CD4-positive, alpha-beta T cell treated with Interleukin-15 for 4 hours (primary cell): ENCODE results near the gene ABCF1.
"Not testable (repeated sequence)": the region's sequence is repeated elsewhere in the genome, so short reads cannot be mapped to it uniquely, and the experiment has no call there.

Experiments
- DNase-seq: peaks from one replicate; pipeline ENCODE4 v3.0.0-alpha.2; 2020; ENCODE audit warnings: low spot score

The ABCF1 gene

DNA sequence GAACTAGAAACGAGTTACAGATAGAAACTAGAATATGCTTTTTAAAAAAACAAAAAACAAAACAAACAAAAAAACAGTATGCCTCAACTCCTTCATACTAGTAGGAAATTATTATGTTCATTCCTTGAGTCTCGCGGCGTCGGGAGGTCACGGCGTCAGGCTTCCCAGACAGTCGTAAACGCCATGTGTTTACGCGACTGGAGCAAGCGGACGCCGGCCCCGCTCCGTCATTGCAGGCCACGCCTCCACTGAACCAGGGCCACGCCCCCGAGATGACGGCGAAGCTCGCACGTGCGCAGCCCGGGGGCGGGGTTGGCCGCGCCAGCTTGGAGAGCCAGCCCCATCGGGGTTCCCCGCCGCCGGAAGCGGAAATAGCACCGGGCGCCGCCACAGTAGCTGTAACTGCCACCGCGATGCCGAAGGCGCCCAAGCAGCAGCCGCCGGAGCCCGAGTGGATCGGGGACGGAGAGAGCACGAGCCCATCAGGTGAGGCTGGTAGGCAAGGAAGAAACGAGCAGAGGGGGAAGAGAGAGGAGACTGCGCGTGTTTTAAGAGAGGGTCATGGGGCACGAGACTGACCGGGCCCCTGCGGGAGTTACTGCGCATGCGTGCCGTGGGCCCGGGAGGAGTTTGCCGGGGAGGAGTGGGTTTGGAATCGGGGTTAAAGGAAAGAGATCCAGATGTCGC lies at the start of gene ABCF1:
Gene ABCF1 (plus strand): TSS at position 368 of the 687 bp plus-strand sequence. CDS start 46 bp downstream, at position 414.
- DNase-seq: peak; percentile 98

DNA sequence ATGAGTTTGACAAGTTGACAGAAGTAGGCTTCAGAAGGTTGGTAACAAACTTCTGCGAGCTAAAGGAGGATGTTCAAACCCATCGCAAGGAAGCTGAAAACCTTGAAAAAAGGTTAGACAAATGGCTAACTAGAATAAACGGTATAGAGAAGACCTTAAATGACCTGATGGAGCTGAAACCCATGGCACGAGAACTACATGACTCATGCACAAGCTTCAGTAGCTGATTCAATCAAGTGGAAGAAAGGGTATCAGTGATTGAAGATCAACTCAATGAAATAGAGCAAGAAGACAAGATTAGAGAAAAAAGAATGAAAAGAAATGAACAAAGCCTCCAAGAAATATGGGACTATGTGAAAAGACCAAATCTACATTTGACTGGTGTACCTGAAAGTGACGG lies 49.3 kb upstream of the ABCF1 start:
- DNase-seq: not testable (repeated sequence)

DNA sequence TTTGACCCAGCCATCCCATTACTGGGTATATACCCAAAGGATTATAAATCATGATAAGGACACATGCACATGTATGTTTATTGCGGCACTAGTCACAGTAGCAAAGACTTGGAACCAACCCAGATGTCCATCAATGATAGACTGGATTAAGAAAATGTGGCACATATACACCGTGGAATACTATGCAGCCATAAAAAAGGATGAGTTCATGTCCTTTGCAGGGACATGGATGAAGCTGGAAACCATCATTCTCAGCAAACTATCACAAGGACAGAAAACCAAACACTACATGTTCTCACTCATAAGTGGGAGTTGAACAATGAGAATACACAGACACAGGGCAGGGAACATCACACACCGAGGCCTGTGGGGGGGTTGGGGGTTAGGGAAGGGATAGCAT lies 44.8 kb upstream of the ABCF1 start:
- not testable (repeated sequence) for DNase-seq

DNA sequence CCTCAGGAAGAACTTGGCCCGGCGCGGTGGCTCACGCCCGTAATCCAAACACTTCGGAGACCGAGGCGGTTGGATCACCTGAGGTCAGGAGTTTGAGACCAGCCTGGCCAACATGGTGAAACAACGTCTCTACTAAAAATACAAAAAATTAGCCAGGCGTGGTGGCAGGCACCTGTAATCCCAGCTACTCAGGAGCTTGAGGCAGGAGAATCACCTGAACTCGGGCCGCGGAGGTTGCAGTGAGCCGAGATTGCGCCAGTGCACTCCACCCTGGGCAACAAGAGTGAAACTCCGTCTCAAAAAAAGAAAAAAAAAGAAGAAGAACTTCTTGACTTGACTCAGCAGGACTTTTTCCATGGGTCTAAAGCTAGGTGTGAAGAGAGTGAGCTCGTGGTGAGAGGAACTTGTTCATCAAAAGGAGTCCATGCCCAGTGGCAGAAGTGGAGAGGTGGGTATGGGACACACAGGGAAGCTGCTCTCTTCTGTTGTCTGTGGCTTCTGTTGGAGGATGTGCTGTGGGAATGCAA lies 41.8 kb upstream of the ABCF1 start:
- not testable (repeated sequence) for DNase-seq

DNA sequence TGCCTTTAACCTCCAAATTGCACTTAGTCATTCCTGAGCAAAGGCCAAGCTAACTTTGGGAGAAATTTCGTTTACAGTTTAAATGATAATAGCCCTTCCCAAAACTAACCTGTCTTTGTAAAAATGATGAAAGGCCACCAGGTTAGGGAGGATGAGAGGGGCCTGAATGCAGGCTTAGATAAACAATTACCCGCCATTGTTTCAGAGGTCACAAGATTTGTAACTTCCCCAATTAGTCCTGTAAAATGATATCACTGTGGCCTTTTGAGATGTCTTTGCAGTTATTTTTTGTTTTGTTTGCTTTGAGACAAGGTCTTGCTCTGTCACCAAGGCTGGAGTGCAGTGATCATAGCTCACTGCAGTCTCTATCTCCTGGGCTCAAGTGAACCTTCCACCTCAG lies 41.2 kb upstream of the ABCF1 start:
- no peak for DNase-seq

DNA sequence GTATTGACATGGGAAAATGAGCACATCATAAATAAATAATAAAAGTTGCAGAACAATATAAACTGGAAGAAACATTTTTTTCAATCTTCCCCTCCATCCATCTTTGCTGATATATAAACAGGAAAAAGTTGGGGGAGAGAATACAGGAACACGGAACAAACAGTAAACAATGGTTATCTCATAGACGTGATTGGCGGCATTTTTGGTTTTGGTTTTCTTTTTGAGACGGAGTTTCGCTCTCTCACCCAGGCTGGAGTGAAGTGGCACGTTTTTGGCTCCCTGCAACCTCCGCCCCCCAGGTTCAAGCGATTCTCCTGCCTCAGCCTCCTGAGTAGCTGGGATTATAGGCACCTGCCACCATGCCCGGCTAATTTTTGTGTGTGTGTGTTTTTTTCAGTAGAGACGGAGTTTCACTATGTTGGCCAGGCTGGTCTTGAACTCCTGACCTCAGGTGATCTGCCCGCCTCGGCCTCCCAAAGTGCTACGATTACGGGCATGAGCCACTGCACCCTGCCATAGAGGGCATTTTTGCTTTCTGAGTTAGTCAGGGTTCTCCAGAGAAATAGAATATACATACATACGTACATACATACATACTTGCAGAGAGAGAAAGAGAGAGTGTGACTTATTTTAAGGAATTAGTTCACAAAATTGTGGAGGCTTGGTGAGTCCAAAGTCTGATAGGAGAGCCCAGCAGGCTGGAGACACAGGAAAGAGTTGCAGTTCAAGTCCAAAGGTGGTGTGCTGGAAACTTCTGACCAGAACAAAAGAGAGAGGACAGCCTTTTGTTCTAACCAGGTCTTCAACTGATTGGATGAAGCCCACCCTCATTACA lies 37.6 kb upstream of the ABCF1 start:
- peak; percentile 31 for DNase-seq

DNA sequence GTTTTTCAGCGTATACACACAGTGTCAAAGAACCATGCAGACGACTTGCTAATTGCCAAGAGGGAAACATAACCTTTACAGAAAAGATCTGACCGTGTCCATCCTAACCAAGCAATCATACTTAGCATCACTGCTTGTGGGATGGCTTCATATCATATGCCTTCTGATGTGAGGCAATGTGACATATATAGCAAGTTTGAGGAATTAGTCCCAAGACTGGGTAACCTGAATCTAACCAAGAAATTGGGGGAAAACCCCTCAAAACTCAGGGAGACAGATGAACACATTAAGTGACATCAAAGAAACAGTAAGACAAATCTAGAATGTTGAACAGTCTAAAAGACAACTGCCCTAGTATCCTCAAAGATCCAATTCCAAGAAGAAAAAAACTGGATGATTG lies 33.3 kb upstream of the ABCF1 start:
- DNase-seq: no peak

DNA sequence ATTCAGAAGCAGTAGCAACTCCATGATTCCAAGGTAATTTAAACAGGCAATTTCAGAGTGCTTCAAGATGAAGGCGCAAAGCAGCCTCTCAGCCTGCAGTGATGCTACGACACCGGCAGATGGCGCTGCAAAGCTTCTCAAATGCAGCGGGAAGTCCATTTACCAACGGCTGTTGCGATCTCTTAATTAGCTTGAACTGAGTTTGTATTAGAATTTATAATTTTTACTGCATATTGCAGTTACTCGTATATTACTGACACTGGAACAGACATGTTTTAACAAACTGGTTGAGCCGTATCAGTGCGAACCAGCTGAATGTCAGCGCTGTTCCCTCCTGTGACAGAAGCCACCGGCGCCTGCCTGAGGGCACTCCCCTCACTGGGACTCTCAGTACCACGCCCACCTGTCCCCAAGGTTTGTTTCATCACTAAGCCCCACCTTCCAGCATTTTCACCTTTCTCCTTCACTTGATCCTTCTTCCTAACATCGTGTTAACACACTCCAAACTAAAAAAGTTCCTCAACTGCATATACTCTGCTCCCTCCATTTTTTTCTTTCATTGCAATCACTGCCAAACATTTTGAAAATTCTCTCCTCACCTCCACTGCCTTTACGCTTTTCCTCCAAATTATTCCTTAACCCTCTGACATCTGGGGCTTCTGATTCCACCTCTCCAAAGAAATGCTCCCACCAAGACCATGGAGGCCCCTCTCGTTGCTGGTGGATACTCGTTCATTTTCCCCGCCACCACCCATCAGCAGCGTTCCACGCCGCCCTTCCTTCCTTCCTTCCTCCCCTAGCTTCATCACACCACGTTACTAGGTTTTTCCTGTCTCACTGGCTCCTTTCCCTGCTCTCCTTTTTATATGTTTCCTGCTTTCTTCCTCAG lies 29.5 kb upstream of the ABCF1 start:
- peak; percentile 86 for DNase-seq

DNA sequence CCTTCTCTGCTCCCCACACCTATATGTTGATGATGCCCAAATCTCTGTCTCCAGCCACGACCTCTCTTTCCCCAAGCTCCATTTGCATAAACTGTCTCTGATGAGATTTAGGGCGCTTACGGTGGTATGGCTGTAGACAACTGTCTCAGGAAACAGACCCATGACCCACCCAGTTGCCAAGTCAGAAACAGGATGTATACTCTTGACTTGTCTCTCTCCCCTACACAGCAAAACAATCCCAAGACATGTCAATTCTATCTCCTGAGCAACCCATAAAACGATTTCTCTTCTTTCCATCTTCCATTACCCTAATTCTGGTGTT lies 28.9 kb upstream of the ABCF1 start:
- peak; percentile 55 for DNase-seq

DNA sequence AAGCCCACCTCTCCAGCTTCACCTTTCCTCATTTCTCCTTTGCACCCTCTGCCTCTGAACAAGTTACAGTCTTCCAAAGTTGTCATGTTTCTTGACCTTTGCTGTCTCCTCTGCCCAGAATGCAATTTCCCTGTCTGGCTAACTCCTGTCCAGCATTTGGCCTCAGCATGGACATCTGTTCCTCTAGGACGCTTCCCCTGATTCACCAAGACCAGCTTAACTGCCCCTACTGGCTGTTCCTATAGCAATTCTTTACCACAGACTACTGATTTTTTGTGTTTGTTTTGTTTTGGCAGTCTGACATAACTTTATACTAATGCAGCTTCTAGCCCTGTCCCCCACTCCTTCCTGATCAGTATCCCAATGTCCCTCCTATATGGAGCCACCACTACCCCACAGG lies 28.3 kb upstream of the ABCF1 start:
- no peak for DNase-seq

DNA sequence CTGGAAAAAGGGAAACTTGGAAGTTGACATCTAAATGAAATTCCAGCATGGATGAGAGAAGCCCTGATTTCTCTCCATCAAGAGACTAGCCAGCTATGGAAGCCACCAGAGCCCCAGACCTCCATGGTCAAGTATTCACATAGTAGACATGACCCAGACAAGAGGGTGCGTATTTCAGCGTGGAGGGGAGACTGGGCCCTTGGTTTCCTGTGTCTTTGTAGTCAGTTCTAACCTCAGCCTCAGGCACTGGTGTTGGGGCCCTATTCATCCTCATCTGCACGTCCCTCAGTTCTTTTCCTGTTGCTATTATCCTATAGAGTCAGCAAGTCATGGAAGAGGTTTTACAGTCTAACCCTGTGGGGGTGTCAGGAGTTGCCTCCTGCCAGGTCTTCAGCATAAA lies 27.4 kb upstream of the ABCF1 start:
- DNase-seq: peak; percentile 27

DNA sequence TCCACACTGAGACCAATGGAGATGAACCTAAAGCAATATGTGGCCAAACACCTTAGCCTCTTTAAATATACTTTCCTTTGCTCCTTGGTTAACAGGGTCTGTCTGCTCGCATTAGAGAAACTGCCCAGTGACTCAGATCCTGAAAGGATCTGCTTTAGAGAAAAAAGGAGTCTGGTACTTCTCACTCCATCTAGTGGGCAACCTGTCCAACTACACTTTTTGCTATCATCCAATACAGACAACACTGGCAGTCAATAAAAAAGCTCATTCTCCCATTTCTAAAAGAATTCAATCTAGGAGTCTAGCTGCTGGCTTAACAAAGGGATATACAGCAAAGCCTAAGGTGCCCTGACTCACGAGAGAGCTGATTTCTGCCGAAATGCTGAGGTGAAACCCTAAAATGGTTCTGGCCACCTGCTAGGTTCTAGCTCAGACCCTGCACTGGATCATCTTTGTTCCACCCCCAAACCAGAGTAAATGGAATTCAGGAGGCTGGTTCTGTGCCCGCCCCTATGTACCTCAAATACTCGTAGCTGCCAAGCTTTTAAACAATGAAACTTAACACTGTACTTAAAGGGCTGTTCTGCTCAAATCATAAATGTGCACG lies 26.5 kb upstream of the ABCF1 start:
- peak; percentile 70 for DNase-seq

DNA sequence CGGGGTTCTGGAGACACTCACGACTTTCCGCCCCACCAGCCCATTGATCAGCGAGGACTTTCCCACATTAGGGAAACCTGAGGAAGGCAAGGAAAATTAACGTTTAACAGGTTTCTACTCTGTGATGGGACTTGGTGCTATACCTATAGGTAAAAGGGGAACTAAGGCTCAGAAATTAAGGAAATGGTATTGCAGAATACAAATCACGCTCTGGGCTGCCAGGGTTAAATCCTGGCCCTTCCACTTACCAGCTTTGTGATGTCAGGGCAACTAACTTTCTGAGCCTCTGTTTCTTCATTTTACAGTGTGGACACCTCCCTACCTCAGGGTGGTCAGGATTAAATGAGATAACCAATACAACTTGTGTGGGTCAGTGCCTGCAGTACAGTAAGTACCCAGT lies 23.8 kb upstream of the ABCF1 start:
- no peak for DNase-seq

DNA sequence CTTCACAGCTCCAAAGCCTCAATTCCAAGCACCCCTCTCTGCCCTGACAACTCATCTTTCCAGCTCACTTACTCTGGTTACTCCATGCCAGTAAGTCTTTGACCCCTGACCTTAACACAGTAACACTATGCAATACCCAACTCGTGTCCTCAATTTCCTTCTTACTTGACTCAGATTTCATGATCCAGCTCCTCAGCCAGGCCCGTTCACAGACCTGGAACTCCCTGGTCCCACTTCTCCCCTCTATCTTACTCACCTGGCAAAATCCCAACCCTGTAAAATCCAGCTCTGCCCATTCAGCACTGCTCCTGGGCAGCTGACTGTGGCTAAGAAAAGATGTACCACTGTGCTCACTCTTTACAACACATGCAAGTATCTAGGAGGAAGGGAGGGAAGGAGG lies 22.9 kb upstream of the ABCF1 start:
- DNase-seq: no peak

DNA sequence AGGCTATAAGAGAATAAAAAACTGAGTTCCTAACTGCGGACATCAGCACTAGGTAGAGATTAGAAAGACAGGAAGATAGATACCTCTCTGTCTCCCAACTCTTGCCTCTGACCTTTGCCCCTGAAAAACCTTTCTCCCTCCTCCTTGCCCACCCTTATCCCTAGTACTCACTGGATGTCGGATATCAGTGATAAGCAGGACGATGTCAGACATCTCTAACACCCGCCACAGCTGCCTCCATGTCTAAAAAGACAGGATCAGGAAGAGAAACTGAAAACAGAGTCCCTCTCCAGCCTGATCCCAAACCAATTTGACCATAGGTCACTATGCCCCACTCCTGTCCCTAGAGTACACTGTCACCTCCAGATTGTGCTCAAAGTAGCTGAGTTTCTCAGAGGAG lies 16.8 kb upstream of the ABCF1 start:
- DNase-seq: no peak

DNA sequence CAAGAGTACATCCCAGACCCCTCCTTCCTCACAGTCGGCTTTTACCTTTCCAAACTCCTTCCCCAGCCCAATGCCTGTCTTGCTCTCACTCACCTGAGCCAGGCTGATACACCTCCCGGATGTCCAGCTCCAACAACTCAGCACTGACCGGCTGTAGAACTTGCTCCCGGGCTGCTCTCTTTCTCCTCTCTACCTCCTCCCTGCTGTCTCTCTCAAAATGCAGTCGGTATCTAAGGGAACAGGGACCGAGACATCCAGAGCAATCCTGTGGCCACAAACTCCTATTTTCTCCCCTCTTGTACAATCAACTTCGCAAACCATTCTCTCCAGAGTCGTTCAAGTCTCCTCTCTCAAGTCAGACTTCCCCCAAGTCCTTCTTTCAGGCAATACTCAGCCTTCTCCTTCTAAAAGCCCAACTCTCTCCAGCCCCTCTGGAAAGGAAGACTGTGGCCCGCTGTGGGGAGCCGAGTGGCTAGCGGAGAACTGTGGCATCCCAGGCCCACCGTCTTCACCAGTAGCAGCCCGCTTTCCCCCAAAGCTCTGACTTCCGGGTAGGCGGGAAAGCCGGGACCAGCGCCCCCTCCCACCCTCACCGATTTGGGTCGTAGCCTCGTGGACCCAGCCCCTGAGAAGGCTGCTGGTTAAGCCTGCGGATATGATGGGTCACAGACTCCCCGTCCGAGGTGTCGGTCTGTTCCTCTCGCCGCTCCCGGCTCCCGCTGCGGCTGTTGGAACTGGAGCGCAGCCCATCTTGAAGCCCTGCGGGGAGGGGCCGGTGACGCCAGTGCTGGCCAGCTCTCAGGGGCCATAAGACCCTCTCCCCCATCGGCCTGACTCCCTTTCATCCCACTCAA lies 16.1 kb upstream of the ABCF1 start:
- DNase-seq: no peak

DNA sequence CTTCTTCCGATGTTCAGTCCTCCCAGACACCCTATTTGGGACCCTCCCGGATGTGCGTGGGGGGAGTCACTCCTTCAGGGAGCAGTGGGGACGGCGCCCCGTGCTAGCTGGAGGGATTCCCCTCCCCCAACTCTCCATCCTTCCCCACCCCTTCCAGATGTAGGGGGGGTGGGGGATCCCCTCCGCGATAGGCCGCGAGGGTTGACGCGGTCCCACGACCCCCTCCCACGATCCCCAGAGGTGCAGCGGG lies 15.5 kb upstream of the ABCF1 start:
- DNase-seq: no peak

DNA sequence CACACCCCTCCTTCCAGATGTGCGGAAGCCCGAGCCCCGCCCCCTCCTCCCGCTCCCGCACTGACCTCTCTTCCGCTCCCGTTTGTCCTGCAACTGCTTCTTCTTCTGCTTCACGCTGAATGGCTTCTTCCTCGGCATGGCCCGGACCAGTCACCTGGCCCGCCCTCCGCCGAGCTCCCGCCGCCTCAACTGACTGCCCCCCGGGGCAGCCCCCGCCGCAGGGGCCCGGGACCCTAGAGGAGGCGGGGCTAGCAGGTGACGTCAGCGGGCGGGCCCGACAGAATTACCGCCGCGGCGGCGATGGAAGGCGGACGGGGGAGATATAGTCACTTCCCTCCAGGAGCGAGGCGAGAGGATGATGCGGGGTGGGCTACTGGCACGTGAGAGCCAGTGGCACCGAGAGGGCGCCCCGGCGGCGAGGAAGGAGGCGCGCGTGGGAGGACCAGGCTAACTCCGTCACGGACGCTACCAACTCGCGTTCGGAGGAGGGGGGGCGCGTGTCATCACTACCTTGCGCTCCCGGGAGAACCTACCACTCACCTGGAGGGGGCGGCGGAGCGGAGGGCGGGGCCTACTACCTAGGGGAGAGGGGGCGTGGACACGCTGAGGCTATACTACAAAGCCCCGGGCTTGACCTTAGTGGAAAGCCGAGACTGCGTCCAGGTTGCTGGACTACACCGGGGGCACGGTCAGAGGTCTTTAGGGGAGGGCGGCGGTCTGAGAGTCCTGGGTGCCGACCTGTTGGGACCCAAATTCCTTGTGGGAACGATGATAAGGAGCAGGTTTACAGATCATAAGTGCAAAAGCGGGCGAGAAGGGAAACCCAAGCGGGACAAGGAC lies 15.0 kb upstream of the ABCF1 start, which contains the start of gene GNL1:
Gene GNL1 (minus strand): TSS at position 424 of the 840 bp plus-strand sequence. CDS start 286 bp downstream, at position 138.
- peak; percentile 98 for DNase-seq

DNA sequence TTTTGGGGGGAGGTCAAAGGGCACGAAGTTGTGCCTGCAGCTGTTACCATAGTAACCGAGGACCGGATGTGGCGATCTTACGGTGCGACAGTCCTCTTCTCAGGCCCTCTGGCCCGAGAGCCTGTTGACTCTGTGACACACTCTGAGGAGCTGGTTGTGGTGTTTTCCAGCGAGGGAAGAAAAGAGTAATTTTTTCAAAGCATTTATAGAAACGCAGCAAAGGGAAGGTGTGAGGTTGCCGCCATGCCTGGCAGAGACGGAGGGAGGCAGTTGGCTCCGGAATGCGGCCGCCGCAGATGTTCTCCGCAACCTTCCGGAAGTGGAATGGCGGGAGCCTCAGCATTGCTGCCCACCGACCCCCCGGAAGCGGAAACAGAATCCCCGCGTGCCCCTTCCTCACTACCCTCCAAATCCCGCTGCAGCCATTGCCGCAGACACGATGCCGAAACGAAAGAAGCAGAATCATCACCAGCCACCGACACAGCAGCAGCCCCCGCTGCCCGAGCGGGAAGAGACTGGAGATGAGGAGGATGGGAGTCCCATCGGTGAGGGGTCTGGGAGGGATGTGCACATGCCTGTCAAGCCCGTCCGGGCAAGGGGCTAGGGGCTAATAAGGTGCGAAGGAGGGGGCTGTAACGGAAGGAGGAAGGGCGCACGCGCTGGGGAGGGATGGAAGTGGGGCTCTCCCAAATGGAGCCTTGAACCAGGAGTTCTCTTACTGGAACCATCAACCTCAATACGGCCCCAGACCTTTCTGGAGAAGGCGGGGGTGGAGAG lies 14.1 kb upstream of the ABCF1 start, which contains the start of gene PRR3:
Gene PRR3 (plus strand): TSS at position 390 of the 777 bp plus-strand sequence. CDS start 50 bp downstream, at position 440.
- peak; percentile 91 for DNase-seq
